ENCODE data around the gene PHLDA2. TPM values are rescaled to one million over a fixed set of nuclear protein-coding genes. Genes with fewer than 3 reads are reported as not detected.

Gene PHLDA2
- total RNA-seq, 3 donors from 2014 or later, result 8.9 to 25.6 (median 23.9) TPM

- peak; percentile 60 for ATAC-seq
- DNase-seq, result peak; percentile 58 to 76 (median 70)
- H3K36me3 ChIP-seq (ENCODE audit: low read depth), result no peaks in the 10 kb centered on the region
- no peaks in the 10 kb centered on the region for H3K9me3 ChIP-seq
- H3K4me1 ChIP-seq (ENCODE audit: low read depth), result peaks cover 7% of the 10 kb centered on the region
- intact Hi-C loops (cut with DNase I, micrococcal nuclease), result loop anchor here in 1 of 2 donors (10.0 kb wide), 1 partner anchor 190 kb away; the partner anchor contains the start of gene KCNQ1OT1
- peak overlapping the region; percentile 24 for H3K4me3 ChIP-seq
- TF ChIP-seq CTCF (IDR thresholded peaks at IDR 0.05), result no peak
Measured at GRCh38 chr11:2885017-2885677, 44.1 kb downstream of the PHLDA2 start.

- peaks cover 7% of the 10 kb centered on the region for H3K4me1 ChIP-seq (ENCODE audit: low read depth)
- TF ChIP-seq CTCF (IDR thresholded peaks at IDR 0.05), result no peak
- H3K9me3 ChIP-seq, result no peaks in the 10 kb centered on the region
- H3K4me3 ChIP-seq, result peak overlapping the region; percentile 34
- intact Hi-C loops (cut with DNase I, micrococcal nuclease), result loop anchor here in 1 of 2 donors (10.0 kb wide), 1 partner anchor 189 kb away; the partner anchor contains the start of gene KCNQ1OT1
- no peaks in the 10 kb centered on the region for H3K36me3 ChIP-seq (ENCODE audit: low read depth)
- ATAC-seq (no peak), DNase-seq (peak in 2 of 3 donors; percentile 57 to 64)
Measured at GRCh38 chr11:2883979-2884815, 45.0 kb downstream of the PHLDA2 start.

- no peaks in the 10 kb centered on the region for H3K36me3 ChIP-seq (ENCODE audit: low read depth)
- DNase-seq, result no peak
- intact Hi-C loops (cut with DNase I, micrococcal nuclease), result loop anchor here in 1 of 2 donors (10.0 kb wide), 1 partner anchor 189 kb away; the partner anchor contains the start of gene KCNQ1OT1
Measured at GRCh38 chr11:2883640-2883978, 45.6 kb downstream of the PHLDA2 start.

GRCh38 chr11:2882396-2883110 lies 46.7 kb downstream of the PHLDA2 start:
- ATAC-seq (no peak), DNase-seq (peak in 1 of 3 donors; percentile 26)
- no peak for TF ChIP-seq CTCF (IDR thresholded peaks at IDR 0.05)
- Histone ChIP-seq H3K4me1 (ENCODE audit: low read depth) (peaks cover 7% of the 10 kb centered on the region), H3K4me3 (no peak overlapping the region), H3K9me3 (no peaks in the 10 kb centered on the region), H3K36me3 (ENCODE audit: low read depth) (no peaks in the 10 kb centered on the region)
- intact Hi-C loops (cut with DNase I, micrococcal nuclease), result loop anchor here in 1 of 2 donors (10.0 kb wide), 1 partner anchor 188 kb away; the partner anchor contains the start of gene KCNQ1OT1

More at GRCh38 chr11:2883640-2883978, 45.6 kb downstream of the PHLDA2 start:
- ATAC-seq, result no peak
- no peak for TF ChIP-seq CTCF (IDR thresholded peaks at IDR 0.05)
- Histone ChIP-seq H3K4me3 (peak overlapping the region; percentile 34), H3K4me1 (ENCODE audit: low read depth) (peaks cover 7% of the 10 kb centered on the region), H3K9me3 (no peaks in the 10 kb centered on the region)

- Histone ChIP-seq H3K36me3 (ENCODE audit: low read depth) (no peaks in the 10 kb centered on the region), H3K4me3 (no peak overlapping the region), H3K9me3 (no peaks in the 10 kb centered on the region), H3K4me1 (ENCODE audit: low read depth) (peaks cover 7% of the 10 kb centered on the region)
- DNase-seq (peak in 1 of 3 donors; percentile 22), ATAC-seq (no peak)
- intact Hi-C loops (cut with DNase I, micrococcal nuclease), result loop anchor here in 1 of 2 donors (10.0 kb wide), 1 partner anchor 187 kb away; the partner anchor contains the start of gene KCNQ1OT1
- no peak for TF ChIP-seq CTCF (IDR thresholded peaks at IDR 0.05)
Measured at GRCh38 chr11:2881981-2882375, 47.2 kb downstream of the PHLDA2 start.
